Thoracic aorta (tissue), 2 donors: ENCODE measurements around the gene KMT2D. TPM values are rescaled to one million over a fixed set of nuclear protein-coding genes. Genes with fewer than 3 reads are reported as not detected.

ENCODE experiments used
- ATAC-seq: fragments of 150-250 bp; one replicate; pipeline ENCODE4 v1.8.0; 2017; ENCODE audit warnings: low read depth; ENCODE audit not compliant: insufficient number of reproducible peaks, low FRiP score
- DNase-seq: peaks from one replicate; pipeline ENCODE4 v3.0.0-alpha.2; 2020; ENCODE audit warnings: low spot score
- H3K27ac ChIP-seq, 2 donors: fragments of 200-600 bp; sonication (generic); 1 replicate in 1 of 2; 2 replicates in 1 of 2; pipeline ENCODE4 v1.5.1; 2016; ENCODE audit warnings: mild to moderate bottlenecking in 2 of 2, moderate library complexity in 2 of 2
- H3K27me3 ChIP-seq: fragments of 200-600 bp; sonication (generic); replicated peaks from 2 replicates; pipeline ENCODE4 v1.6.0; 2016; ENCODE audit warnings: mild to moderate bottlenecking; ENCODE audit not compliant: insufficient read depth
- H3K36me3 ChIP-seq: fragments of 200-600 bp; sonication (generic); one replicate; pipeline ENCODE4 v1.5.1; 2016
- H3K4me1 ChIP-seq, 2 donors: fragments of 200-600 bp; sonication (generic); 1 replicate in 1 of 2; 2 replicates in 1 of 2; pipeline versions ENCODE4 v1.5.1 to v1.6.0; 2016; ENCODE audit warnings: low read depth in 2 of 2, mild to moderate bottlenecking in 1 of 2; ENCODE audit not compliant: control insufficient read depth in 1 of 2
- H3K4me3 ChIP-seq: fragments of 200-600 bp; sonication (generic); 2 replicates; pipeline ENCODE4 v1.5.1; 2016; ENCODE audit warnings: mild to moderate bottlenecking
- H3K9me3 ChIP-seq: fragments of 200-600 bp; sonication (generic); 2 replicates; pipeline ENCODE4 v1.5.1; 2016
- total RNA-seq, 2 donors: library from RNA; depleted of rRNA; stranded (reverse); fragments of >200 nt; gene quantifications; one replicate each; pipeline versions ENCODE4 v1.1.0 to v1.2.3, GENCODE V29; 2016
- TF ChIP-seq, protein P1 (sequence below): fragments of 200-600 bp; sonication (generic); IDR thresholded peaks from one replicate; pipeline ENCODE4 v1.5.1; 2019; ENCODE audit warnings: antibody characterized with exemption

The KMT2D gene
- total RNA-seq, 2 donors from 2014 or later = 56.5 to 101 TPM

GRCh38 chr12:49032679-49033447 is 27.7 kb downstream of the KMT2D start:
- Histone ChIP-seq H3K27me3 (no peaks in the 10 kb centered on the region), H3K27ac (no peak overlapping the region), H3K9me3 (no peaks in the 10 kb centered on the region), H3K4me3 (no peak overlapping the region), H3K4me1 (no peaks in the 10 kb centered on the region), H3K36me3 (peaks cover 68% of the 10 kb centered on the region)
- DNase-seq (no peak), ATAC-seq (no peak)
- TF ChIP-seq, protein P1, sequence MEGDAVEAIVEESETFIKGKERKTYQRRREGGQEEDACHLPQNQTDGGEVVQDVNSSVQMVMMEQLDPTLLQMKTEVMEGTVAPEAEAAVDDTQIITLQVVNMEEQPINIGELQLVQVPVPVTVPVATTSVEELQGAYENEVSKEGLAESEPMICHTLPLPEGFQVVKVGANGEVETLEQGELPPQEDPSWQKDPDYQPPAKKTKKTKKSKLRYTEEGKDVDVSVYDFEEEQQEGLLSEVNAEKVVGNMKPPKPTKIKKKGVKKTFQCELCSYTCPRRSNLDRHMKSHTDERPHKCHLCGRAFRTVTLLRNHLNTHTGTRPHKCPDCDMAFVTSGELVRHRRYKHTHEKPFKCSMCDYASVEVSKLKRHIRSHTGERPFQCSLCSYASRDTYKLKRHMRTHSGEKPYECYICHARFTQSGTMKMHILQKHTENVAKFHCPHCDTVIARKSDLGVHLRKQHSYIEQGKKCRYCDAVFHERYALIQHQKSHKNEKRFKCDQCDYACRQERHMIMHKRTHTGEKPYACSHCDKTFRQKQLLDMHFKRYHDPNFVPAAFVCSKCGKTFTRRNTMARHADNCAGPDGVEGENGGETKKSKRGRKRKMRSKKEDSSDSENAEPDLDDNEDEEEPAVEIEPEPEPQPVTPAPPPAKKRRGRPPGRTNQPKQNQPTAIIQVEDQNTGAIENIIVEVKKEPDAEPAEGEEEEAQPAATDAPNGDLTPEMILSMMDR = no peak

GRCh38 chr12:49032276-49032675 is 28.3 kb downstream of the KMT2D start:
- TF ChIP-seq, protein P1 = no peak
- no peaks in the 10 kb centered on the region for H3K9me3 ChIP-seq

DNA sequence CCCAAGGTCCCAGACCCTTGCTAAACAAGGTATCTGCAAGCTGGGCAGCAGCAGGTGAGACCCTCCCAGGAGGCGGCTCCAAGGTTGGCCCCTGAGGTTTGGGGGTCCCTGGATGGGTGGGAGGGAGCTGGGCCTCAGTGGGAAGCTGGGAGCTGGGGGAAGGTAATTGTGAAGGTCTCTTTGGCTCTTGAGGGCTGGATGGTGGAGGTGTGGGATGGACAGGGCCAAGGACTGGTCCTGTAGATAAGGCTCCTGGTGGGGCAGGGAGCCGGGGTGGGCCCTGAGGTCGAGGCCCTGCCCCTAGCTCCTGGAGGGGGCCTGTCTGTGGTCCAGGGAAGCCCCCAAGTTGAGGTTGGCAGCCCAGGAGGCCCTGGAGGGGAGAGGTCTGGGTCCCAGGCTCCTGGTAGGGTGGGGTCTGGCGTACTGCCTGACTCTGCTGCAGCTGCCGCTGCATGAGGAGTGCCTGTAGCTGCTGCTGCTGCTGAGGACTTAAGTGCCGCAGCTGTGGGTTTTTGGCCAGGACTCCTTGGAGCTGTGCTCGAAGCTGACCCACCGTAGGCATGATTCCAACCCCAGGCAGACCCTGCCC is 28.9 kb downstream of the KMT2D start:
- no peaks in the 10 kb centered on the region for H3K9me3 ChIP-seq
- H3K4me1 ChIP-seq = no peaks in the 10 kb centered on the region
- ATAC-seq (no peak), DNase-seq (no peak)
- no peak overlapping the region for H3K4me3 ChIP-seq
- H3K27me3 ChIP-seq = no peaks in the 10 kb centered on the region
- TF ChIP-seq, protein P1 = no peak
- no peak overlapping the region for H3K27ac ChIP-seq
- peaks cover 69% of the 10 kb centered on the region for H3K36me3 ChIP-seq

More at GRCh38 chr12:49032276-49032675, 28.3 kb downstream of the KMT2D start:
- no peak for ATAC-seq
- Histone ChIP-seq H3K4me3 (no peak overlapping the region), H3K27ac (no peak overlapping the region), H3K36me3 (peaks cover 69% of the 10 kb centered on the region), H3K4me1 (no peaks in the 10 kb centered on the region), H3K27me3 (no peaks in the 10 kb centered on the region)
- no peak for DNase-seq

GRCh38 chr12:49030714-49031572 is 29.7 kb downstream of the KMT2D start:
- TF ChIP-seq, protein P1 = no peak
- no peak overlapping the region for H3K27ac ChIP-seq
- DNase-seq (no peak), ATAC-seq (no peak)
- no peaks in the 10 kb centered on the region for H3K4me1 ChIP-seq
- H3K36me3 ChIP-seq = peaks cover 75% of the 10 kb centered on the region
- H3K9me3 ChIP-seq = no peaks in the 10 kb centered on the region
- no peaks in the 10 kb centered on the region for H3K27me3 ChIP-seq
- no peak overlapping the region for H3K4me3 ChIP-seq

- no peak for DNase-seq
- Histone ChIP-seq H3K4me3 (no peak overlapping the region), H3K27me3 (no peaks in the 10 kb centered on the region), H3K9me3 (no peaks in the 10 kb centered on the region), H3K36me3 (peaks cover 83% of the 10 kb centered on the region), H3K27ac (no peak overlapping the region), H3K4me1 (no peaks in the 10 kb centered on the region)
- no peak for ATAC-seq
- TF ChIP-seq, protein P1 = no peak
These were observed 30.5 kb downstream of the KMT2D start for GRCh38 chr12:49030119-49030518.
